ENCODE data around the gene SH3BP2. TPM values are rescaled to one million over a fixed set of nuclear protein-coding genes. Genes with fewer than 3 reads are reported as not detected.

SH3BP2 gene
- total and polyA plus RNA-seq, 7 donors: 18.4 to 82.4 (median 29.9) TPM

- Histone ChIP-seq H3K27me3 (no peaks in the 10 kb centered on the region), H3K9me3 (no peaks in the 10 kb centered on the region), H3K36me3 (no peaks in the 10 kb centered on the region), H3K27ac (peak overlapping the region in 1 of 4 donors; percentile 22), H3K4me1 (peaks cover 0 to 97% (median 88%) of the 10 kb centered on the region in 4 donors), H3K4me3 (no peak overlapping the region)
- TF ChIP-seq, protein P1, sequence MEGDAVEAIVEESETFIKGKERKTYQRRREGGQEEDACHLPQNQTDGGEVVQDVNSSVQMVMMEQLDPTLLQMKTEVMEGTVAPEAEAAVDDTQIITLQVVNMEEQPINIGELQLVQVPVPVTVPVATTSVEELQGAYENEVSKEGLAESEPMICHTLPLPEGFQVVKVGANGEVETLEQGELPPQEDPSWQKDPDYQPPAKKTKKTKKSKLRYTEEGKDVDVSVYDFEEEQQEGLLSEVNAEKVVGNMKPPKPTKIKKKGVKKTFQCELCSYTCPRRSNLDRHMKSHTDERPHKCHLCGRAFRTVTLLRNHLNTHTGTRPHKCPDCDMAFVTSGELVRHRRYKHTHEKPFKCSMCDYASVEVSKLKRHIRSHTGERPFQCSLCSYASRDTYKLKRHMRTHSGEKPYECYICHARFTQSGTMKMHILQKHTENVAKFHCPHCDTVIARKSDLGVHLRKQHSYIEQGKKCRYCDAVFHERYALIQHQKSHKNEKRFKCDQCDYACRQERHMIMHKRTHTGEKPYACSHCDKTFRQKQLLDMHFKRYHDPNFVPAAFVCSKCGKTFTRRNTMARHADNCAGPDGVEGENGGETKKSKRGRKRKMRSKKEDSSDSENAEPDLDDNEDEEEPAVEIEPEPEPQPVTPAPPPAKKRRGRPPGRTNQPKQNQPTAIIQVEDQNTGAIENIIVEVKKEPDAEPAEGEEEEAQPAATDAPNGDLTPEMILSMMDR (IDR thresholded peaks at IDR 0.05): no peak
- TF ChIP-seq POLR2AphosphoS5 (IDR thresholded peaks at IDR 0.05): no peak
- no peak for TF ChIP-seq EP300 (IDR thresholded peaks at IDR 0.05)
- TF ChIP-seq POLR2A (IDR thresholded peaks at IDR 0.05): no peak
- WGBS, 2 donors: 85 to 87% methylated on average over 10 of the region's 10 CpGs
- no peak for DNase-seq
- intact Hi-C loops (cut with DNase I): no loop called here
Measured at GRCh38 chr4:2866160-2866861, 73.4 kb downstream of the SH3BP2 start.

DNA sequence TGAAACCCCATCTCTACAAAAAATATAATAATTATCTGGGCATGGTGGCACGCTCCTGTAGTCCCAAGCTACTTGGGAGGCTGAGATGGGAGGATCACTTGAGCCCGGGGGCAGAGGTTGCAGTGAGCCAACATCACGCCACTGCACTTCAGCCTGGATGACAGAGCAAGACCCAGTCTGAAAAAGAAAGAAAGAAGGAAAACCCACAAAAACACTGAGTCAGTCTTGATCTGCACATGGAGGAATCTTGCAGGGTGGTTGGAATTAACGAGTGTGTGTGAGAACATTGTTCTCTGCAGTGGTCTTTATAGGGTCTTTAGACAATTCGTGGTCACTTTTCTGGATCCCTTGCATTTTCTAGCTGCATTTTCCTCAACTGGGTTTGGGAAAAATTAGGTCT lies 74.0 kb downstream of the SH3BP2 start:
- intact Hi-C loops (cut with DNase I): no loop called here
- 89 to 90% methylated on average over 5 of the region's 5 CpGs for WGBS, 2 donors

GRCh38 chr4:2867758-2868491 lies 75.0 kb downstream of the SH3BP2 start:
- intact Hi-C loops (cut with DNase I): no loop called here
- Histone ChIP-seq H3K4me3 (peak overlapping the region in 3 of 4 donors; percentile 12 to 35 (median 29)), H3K27ac (peak overlapping the region; percentile 55 to 73 (median 63)), H3K4me1 (peaks cover 0 to 89% (median 76%) of the 10 kb centered on the region in 4 donors), H3K27me3 (no peaks in the 10 kb centered on the region), H3K36me3 (no peaks in the 10 kb centered on the region), H3K9me3 (no peaks in the 10 kb centered on the region)
- DNase-seq: peak; percentile 77
- WGBS, 2 donors: 61 to 77% methylated on average over 10 of the region's 10 CpGs
- TF ChIP-seq, protein P1 (IDR thresholded peaks at IDR 0.05): no peak
- TF ChIP-seq POLR2AphosphoS5 (IDR thresholded peaks at IDR 0.05): peak in 3 of 4 donors; percentile 23 to 50 (median 38)

More for the DNA sequence above, 74.0 kb downstream of the SH3BP2 start:
- H3K9me3 ChIP-seq: no peaks in the 10 kb centered on the region
- no peak overlapping the region for H3K4me3 ChIP-seq
- H3K27ac ChIP-seq: peak overlapping the region in 2 of 4 donors; percentile 69 to 73
- H3K36me3 ChIP-seq: no peaks in the 10 kb centered on the region
- TF ChIP-seq, protein P1 (IDR thresholded peaks at IDR 0.05): no peak
- no peak for TF ChIP-seq EP300 (IDR thresholded peaks at IDR 0.05)
- TF ChIP-seq POLR2AphosphoS5 (IDR thresholded peaks at IDR 0.05): no peak
- TF ChIP-seq POLR2A (IDR thresholded peaks at IDR 0.05): no peak
- DNase-seq: no peak
- no peaks in the 10 kb centered on the region for H3K27me3 ChIP-seq
- peaks cover 0 to 91% (median 85%) of the 10 kb centered on the region in 4 donors for H3K4me1 ChIP-seq

GRCh38 chr4:2868877-2869487 lies 76.1 kb downstream of the SH3BP2 start:
- H3K4me3 ChIP-seq: peak overlapping the region in 1 of 4 donors; percentile 35
- WGBS, 2 donors: 77 to 80% methylated on average over 12 of the region's 12 CpGs
- peaks cover 0 to 89% (median 77%) of the 10 kb centered on the region in 4 donors for H3K4me1 ChIP-seq

More at GRCh38 chr4:2868877-2869487, 76.1 kb downstream of the SH3BP2 start:
- intact Hi-C loops (cut with DNase I): no loop called here
- Histone ChIP-seq H3K36me3 (no peaks in the 10 kb centered on the region), H3K27ac (peak overlapping the region; percentile 55 to 73 (median 63)), H3K27me3 (no peaks in the 10 kb centered on the region), H3K9me3 (no peaks in the 10 kb centered on the region)
- TF ChIP-seq, protein P1 (IDR thresholded peaks at IDR 0.05): no peak
- TF ChIP-seq POLR2AphosphoS5 (IDR thresholded peaks at IDR 0.05) (no peak), EP300 (IDR thresholded peaks at IDR 0.05) (no peak), POLR2A (IDR thresholded peaks at IDR 0.05) (no peak)
- DNase-seq: no peak

Measured in sigmoid colon (tissue), 7 donors.